Hepatocyte (in vitro differentiated cells): ENCODE measurements around the gene DDTL.
"Not testable (repeated sequence)": the region's sequence is repeated elsewhere in the genome, so short reads cannot be mapped to it uniquely, and the experiment has no call there.

Experiments used
- EZH2 ChIP-seq: fragments of 200-600 bp; sonication (generic); IDR thresholded peaks from 2 replicates; pipeline ENCODE4 v1.6.1; 2016; ENCODE audit warnings: antibody characterized with exemption, mild to moderate bottlenecking, borderline replicate concordance
- EZH2phosphoT487 ChIP-seq: fragments of 200-600 bp; sonication (generic); IDR thresholded peaks from one replicate; pipeline ENCODE4 v1.6.1; 2018; ENCODE audit warnings: antibody characterized with exemption, mild to moderate bottlenecking, low read depth, moderate library complexity; ENCODE audit not compliant: unreplicated experiment, severe bottlenecking
- TF ChIP-seq, protein P1 (sequence below): fragments of 200-600 bp; sonication (generic); IDR thresholded peaks from 2 replicates; pipeline ENCODE4 v1.5.1; 2016; ENCODE audit warnings: antibody characterized with exemption, mild to moderate bottlenecking; ENCODE audit not compliant: poor library complexity

DNA sequence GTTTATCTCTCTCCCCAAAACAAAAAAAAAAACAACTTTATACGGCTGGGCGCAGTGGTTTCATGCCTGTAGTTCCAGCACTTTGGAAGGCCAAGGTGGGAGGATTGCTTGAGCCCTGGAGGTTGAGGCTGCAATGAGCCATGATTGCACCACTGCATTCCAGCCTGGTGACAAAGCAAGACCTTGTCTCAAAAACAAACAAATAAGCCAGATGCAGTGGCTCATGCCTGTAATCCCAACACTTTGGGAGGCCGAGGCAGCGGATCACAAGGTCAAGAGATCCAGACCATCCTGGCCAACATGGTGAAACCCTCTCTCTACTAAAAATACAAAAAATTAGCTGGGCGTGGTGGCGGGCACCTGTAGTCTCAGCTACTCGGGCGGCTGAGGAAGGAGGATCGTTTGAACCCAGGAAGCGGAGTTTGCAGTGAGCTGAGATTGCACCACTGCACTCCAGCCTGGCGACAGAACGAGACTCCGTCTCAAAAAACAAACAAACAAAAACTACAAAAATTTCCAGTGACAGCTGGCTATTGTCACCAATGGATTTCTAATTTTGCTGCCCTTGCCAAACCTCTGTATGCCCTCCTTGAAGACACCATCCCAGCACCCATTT is 45.0 kb upstream of the DDTL start:
- TF ChIP-seq, protein P1, sequence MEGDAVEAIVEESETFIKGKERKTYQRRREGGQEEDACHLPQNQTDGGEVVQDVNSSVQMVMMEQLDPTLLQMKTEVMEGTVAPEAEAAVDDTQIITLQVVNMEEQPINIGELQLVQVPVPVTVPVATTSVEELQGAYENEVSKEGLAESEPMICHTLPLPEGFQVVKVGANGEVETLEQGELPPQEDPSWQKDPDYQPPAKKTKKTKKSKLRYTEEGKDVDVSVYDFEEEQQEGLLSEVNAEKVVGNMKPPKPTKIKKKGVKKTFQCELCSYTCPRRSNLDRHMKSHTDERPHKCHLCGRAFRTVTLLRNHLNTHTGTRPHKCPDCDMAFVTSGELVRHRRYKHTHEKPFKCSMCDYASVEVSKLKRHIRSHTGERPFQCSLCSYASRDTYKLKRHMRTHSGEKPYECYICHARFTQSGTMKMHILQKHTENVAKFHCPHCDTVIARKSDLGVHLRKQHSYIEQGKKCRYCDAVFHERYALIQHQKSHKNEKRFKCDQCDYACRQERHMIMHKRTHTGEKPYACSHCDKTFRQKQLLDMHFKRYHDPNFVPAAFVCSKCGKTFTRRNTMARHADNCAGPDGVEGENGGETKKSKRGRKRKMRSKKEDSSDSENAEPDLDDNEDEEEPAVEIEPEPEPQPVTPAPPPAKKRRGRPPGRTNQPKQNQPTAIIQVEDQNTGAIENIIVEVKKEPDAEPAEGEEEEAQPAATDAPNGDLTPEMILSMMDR, result not testable (repeated sequence)
- TF ChIP-seq EZH2phosphoT487, EZH2: not testable (repeated sequence)
